ENCODE results near the gene DYRK4.

DYRK4 gene

DNA sequence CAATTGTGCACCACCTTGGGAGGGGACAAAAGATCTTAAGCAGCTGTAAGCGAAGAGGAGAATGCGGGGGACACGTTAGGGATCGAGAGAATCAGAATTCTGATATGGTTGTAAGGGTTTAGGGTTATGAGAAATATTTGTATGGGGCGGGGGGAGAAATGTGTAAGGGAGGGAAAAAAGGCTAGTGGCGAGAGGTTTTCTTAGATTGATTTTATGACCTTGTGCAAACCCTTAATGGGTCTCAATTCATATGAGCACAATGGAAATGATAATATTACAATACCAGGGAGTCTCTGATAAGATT is 87.3 kb downstream of the DYRK4 start:
- Histone ChIP-seq H3K56ac (ENCODE audit: low read length) (peak overlapping the region; percentile 89), H4K8ac (ENCODE audit: low read depth, low read length) (no peak overlapping the region), H3K4me1 (ENCODE audit: control insufficient read depth, low read depth, low read length) (peaks cover 4% of the 10 kb centered on the region), H3K23ac (ENCODE audit: low read length) (no peak overlapping the region), H4K5ac (ENCODE audit: low read length) (no peak overlapping the region), H3K4ac (ENCODE audit: low read depth, low read length) (no peak overlapping the region), H3K79me2 (ENCODE audit: control insufficient read depth, insufficient read depth, low read length) (peaks cover 11% of the 10 kb centered on the region), H3K4me2 (ENCODE audit: low read length) (no peak overlapping the region), H3K36me3 (ENCODE audit: control insufficient read depth, insufficient read depth, low read length) (no peaks in the 10 kb centered on the region), H3K27me3 (ENCODE audit: insufficient read depth, low read length, poor library complexity) (no peaks in the 10 kb centered on the region), H3K27ac (ENCODE audit: low read depth, low read length) (no peak overlapping the region), H2BK5ac (ENCODE audit: low read length) (no peak overlapping the region), H2AK5ac (ENCODE audit: low read length) (no peak overlapping the region), H3K18ac (ENCODE audit: low read length) (no peak overlapping the region), H2BK15ac (replicated peaks; ENCODE audit: low read depth) (no peak overlapping the region), H3K4me3 (ENCODE audit: low read length) (peak overlapping the region; percentile 76), H3K79me1 (ENCODE audit: low read length) (peaks cover 6% of the 10 kb centered on the region), H3K9ac (ENCODE audit: low read length) (peak overlapping the region; percentile 76), H2BK120ac (ENCODE audit: low read depth, low read length) (no peak overlapping the region)
- 100% methylated on average over 1 of the region's 6 CpGs for WGBS (ENCODE audit: extremely low coverage, insufficient coverage, low lambda C conversion rate)
- DNase-seq, result no peak

DNA sequence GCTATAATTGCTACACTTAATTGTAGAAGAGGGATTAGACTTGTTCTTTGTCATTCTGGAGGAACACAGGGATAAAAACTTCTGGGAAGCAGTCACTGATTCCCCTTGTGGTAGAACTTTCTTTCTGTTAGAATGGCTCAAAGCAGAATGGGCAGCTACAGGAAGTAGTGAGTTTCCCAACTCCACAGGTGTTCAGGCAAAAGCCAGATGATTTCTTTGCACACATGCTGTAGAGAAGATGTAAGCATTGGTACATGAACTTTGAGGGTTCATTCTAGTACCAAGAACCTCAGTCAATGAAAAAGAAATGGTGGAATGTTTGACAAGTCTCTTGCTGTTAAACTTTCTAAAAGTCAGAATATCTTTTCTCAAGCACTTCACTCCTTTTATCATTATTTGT is 91.2 kb downstream of the DYRK4 start:
- DNase-seq, result peak; percentile 5
- no peak overlapping the region for H3K27ac ChIP-seq (ENCODE audit: low read depth, low read length)
- peaks cover 6% of the 10 kb centered on the region for H3K36me3 ChIP-seq (ENCODE audit: control insufficient read depth, insufficient read depth, low read length)
- no peak overlapping the region for H3K4me2 ChIP-seq (ENCODE audit: low read length)
- no peak overlapping the region for H3K9ac ChIP-seq (ENCODE audit: low read length)
- no peak overlapping the region for H3K4me3 ChIP-seq (ENCODE audit: low read length)
- H3K79me2 ChIP-seq (ENCODE audit: control insufficient read depth, insufficient read depth, low read length), result peaks cover 11% of the 10 kb centered on the region
- no peak overlapping the region for H2BK5ac ChIP-seq (ENCODE audit: low read length)
- no peak overlapping the region for H3K23ac ChIP-seq (ENCODE audit: low read length)
- H3K4me1 ChIP-seq (ENCODE audit: control insufficient read depth, low read depth, low read length), result peaks cover under 1% of the 10 kb centered on the region
- no peak overlapping the region for H4K8ac ChIP-seq (ENCODE audit: low read depth, low read length)
- no peak overlapping the region for H2AK5ac ChIP-seq (ENCODE audit: low read length)
- no peak overlapping the region for H2BK120ac ChIP-seq (ENCODE audit: low read depth, low read length)
- H3K18ac ChIP-seq (ENCODE audit: low read length), result no peak overlapping the region
- no peaks in the 10 kb centered on the region for H3K27me3 ChIP-seq (ENCODE audit: insufficient read depth, low read length, poor library complexity)
- no peak overlapping the region for H3K56ac ChIP-seq (ENCODE audit: low read length)
- peaks cover 6% of the 10 kb centered on the region for H3K79me1 ChIP-seq (ENCODE audit: low read length)
- H3K4ac ChIP-seq (ENCODE audit: low read depth, low read length), result no peak overlapping the region
- H2BK15ac ChIP-seq (replicated peaks; ENCODE audit: low read depth), result no peak overlapping the region
- no peak overlapping the region for H4K5ac ChIP-seq (ENCODE audit: low read length)

DNA sequence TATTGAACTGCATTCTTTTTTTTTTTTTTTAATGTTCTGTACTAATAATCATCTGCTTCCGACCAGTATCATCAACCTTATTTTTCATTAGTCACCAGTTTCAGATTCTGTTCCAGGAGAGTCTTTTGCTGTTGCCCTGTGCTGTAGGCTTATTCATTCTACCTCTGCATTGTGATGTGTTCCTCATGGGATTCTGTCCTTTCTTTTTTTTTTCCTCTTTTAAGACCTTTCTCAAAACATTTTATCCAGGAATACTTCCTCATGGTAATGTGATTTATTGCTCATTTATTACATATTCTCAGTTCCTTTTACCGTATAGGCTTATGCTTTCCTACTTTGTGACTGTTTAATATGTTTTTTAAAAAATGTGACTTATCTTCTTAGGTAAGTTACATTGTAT is 91.7 kb downstream of the DYRK4 start:
- H3K27me3 ChIP-seq (ENCODE audit: insufficient read depth, low read length, poor library complexity), result no peaks in the 10 kb centered on the region
- H4K5ac ChIP-seq (ENCODE audit: low read length), result no peak overlapping the region
- H3K4ac ChIP-seq (ENCODE audit: low read depth, low read length), result no peak overlapping the region
- no peak overlapping the region for H3K56ac ChIP-seq (ENCODE audit: low read length)
- WGBS (ENCODE audit: extremely low coverage, insufficient coverage, low lambda C conversion rate), result no CpG with 5 or more reads among the region's 2 CpGs
- H3K4me2 ChIP-seq (ENCODE audit: low read length), result no peak overlapping the region
- no peaks in the 10 kb centered on the region for H3K4me1 ChIP-seq (ENCODE audit: control insufficient read depth, low read depth, low read length)
- H2BK120ac ChIP-seq (ENCODE audit: low read depth, low read length), result no peak overlapping the region
- H4K8ac ChIP-seq (ENCODE audit: low read depth, low read length), result no peak overlapping the region
- peaks cover 11% of the 10 kb centered on the region for H3K79me2 ChIP-seq (ENCODE audit: control insufficient read depth, insufficient read depth, low read length)
- DNase-seq, result no peak
- H3K79me1 ChIP-seq (ENCODE audit: low read length), result peaks cover 6% of the 10 kb centered on the region
- no peak overlapping the region for H2BK15ac ChIP-seq (replicated peaks; ENCODE audit: low read depth)
- no peak overlapping the region for H3K23ac ChIP-seq (ENCODE audit: low read length)
- H3K4me3 ChIP-seq (ENCODE audit: low read length), result no peak overlapping the region
- H2BK5ac ChIP-seq (ENCODE audit: low read length), result no peak overlapping the region
- no peak overlapping the region for H3K27ac ChIP-seq (ENCODE audit: low read depth, low read length)
- H3K18ac ChIP-seq (ENCODE audit: low read length), result no peak overlapping the region
- no peak overlapping the region for H3K9ac ChIP-seq (ENCODE audit: low read length)
- H3K36me3 ChIP-seq (ENCODE audit: control insufficient read depth, insufficient read depth, low read length), result peaks cover 6% of the 10 kb centered on the region
- no peak overlapping the region for H2AK5ac ChIP-seq (ENCODE audit: low read length)

All from mesendoderm (in vitro differentiated cells).